A549 (cell line): ENCODE results near the gene TNFAIP8.
"Not testable (repeated sequence)": the region's sequence is repeated elsewhere in the genome, so short reads cannot be mapped to it uniquely, and the experiment has no call there.

ENCODE experiments used
- BHLHE40 ChIP-seq: IDR thresholded peaks from 2 replicates; pipeline ENCODE4 v1.6.1; 2012; ENCODE audit warnings: low read depth, low read length, inconsistent platforms
- CBX2 ChIP-seq: fragments of 200-600 bp; sonication (generic); IDR thresholded peaks from 2 replicates; pipeline ENCODE4 v1.6.1; 2016; ENCODE audit warnings: low read depth, mild to moderate bottlenecking, borderline replicate concordance
- CTCF ChIP-seq: fragments of >200 bp; sonication (Bioruptor Twin); formaldehyde crosslinking; IDR thresholded peaks from 3 replicates; pipeline ENCODE4 v1.5.1; 2016
- ELK1 ChIP-seq: fragments of 150-350 bp; IDR thresholded peaks from 2 replicates; pipeline ENCODE4 v1.6.1; 2014; ENCODE audit warnings: low read depth, mild to moderate bottlenecking, low read length
- HDAC2 ChIP-seq: fragments of 200-600 bp; sonication (generic); IDR thresholded peaks from 2 replicates; pipeline ENCODE4 v1.6.1; 2016
- MAFK ChIP-seq: fragments of 450-650 bp; IDR thresholded peaks from 2 replicates; pipeline ENCODE4 v1.6.1; 2014; ENCODE audit not compliant: partially characterized antibody
- PBX3 ChIP-seq: IDR thresholded peaks from 2 replicates; pipeline ENCODE4 v1.6.1; 2012
- POLR2A ChIP-seq: IDR thresholded peaks from 2 replicates; pipeline ENCODE4 v1.6.1; 2012; ENCODE audit warnings: mild to moderate bottlenecking, low read length
- SMC3 ChIP-seq: fragments of >200 bp; sonication (Bioruptor Twin); formaldehyde crosslinking; IDR thresholded peaks from 3 replicates; pipeline ENCODE4 v1.6.1; 2018; ENCODE audit warnings: inconsistent platforms
- SREBF2 ChIP-seq: fragments of 450-650 bp; IDR thresholded peaks from 2 replicates; pipeline ENCODE4 v1.6.1; 2014; ENCODE audit warnings: mild to moderate bottlenecking, moderate library complexity
- USF2 ChIP-seq: fragments of 450-650 bp; IDR thresholded peaks from 2 replicates; pipeline ENCODE4 v1.6.1; 2014; ENCODE audit warnings: antibody characterized with exemption

- TF ChIP-seq CTCF, USF2, SMC3, ELK1, MAFK, BHLHE40, HDAC2, PBX3, CBX2, POLR2A, SREBF2: not testable (repeated sequence)
Observed at GRCh38 chr5:119414124-119414734, 58.4 kb downstream of the TNFAIP8 start.
